Amygdala (tissue), 56 donors: ENCODE measurements around the gene ARSK.

Experiments
- DNase-seq, 56 donors: peaks; one replicate each; lab custom pipeline; 2025; lab: John Stamatoyannopoulos, UW

Gene ARSK

DNA sequence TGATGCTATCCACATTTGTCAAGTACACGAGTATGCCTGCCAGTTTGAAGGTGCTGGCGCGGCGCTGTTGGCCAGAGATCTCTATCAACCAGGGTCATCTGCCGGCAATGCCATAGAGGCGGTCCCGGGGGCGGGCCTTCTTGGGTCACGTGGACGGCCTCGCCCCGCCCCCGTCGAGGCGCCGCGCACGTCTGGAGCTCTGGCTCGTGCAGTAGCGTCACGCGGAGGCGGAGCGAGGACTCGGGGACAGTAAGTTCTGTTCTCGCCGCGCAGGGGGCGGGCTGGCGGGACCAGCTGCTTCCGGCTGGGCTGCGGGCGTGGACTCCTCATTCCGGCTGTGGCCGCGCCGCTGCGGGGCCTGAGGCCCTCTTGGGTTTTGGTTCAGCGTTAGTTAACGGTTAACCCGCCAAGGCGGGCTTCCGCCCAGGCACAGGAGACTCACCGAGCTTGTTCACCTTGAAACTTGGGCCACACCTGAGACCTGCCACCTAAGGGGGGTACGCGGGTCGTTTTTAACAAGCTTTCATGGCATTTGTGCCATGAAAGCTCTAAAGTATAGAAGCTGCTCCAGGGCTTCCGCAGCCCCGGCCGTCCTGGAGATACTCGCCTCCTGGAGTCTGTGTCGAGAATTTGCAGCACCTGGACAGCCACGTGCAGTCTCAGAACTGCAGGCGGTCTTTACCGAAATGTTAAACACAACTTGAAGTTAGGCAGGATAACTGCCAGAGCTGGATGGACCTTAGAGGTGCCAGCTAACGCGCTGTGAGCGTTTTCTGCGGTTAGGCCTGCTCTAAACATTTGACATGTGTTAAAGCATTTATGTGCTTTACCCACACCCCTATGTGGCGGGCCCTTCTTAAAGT lies 91.9 kb downstream of the ARSK start, which contains the start of gene RFESD:
Gene RFESD (plus strand): TSS at position 209 of the 863 bp plus-strand sequence. CDS start 5,495 bp downstream, outside the sequence.
- DNase-seq = peak; percentile 70 to 98 (median 93)

DNA sequence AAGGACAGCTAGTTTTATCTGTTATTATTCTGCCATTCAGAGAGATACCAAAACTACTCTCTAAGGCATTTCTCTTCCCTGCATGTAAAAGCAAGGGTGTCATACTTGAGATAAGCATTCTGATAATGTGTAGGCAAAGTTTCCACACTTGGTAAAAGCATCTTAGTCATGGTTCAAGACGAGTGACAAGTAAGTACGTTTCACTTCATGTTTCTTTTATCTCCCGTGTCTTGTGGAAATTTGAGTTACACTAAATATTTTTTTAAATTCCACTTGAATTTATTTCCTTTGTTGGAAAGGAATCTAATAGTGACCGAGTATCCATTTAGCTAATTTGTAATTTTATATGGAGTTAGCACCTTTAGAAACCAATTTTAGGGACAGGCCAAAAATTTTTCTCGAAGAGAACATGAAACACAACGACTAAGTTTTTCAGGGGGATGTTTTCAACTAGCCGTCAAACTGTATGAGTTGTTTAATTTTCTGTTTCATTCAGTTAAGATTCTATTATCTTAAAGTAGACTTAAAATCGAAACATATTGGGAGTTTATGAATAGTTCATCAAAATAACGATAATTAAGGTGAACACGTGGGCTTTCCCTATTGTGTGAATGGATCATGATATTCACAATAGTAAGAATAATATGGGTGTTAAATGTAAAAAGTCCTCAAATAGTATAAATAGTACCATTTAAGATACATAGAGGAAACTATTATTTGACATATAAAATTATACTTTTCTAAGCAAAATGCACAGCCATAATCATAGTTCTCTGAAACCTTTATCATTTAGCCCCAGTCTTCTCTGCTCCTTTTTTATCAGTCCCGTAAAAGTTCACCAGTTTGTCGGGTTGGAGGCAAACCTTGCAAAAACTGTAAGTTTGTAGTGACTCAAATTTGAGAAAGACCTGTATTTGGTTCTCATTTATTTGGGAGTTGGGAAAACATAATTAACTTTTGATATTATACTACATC lies 93.3 kb downstream of the ARSK start:
- DNase-seq = no peak

DNA sequence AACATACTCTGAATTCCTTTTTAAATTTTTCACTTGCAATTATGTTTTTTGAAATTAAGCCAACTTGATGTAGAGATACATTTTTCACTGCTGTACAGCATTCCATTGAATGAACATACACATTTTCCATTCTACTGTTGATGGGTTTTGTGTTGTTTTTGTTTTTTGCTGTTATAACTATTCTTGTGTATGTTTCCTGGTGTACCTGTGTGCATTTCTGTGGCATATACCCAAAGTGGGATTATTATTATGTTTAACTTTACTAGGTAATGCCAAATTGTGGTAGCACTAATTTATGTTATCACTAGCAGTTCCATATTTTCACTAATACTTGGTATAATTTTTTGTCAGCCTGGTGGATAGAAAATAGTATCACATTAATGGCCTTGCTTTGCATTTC lies 94.4 kb downstream of the ARSK start:
- no peak for DNase-seq

DNA sequence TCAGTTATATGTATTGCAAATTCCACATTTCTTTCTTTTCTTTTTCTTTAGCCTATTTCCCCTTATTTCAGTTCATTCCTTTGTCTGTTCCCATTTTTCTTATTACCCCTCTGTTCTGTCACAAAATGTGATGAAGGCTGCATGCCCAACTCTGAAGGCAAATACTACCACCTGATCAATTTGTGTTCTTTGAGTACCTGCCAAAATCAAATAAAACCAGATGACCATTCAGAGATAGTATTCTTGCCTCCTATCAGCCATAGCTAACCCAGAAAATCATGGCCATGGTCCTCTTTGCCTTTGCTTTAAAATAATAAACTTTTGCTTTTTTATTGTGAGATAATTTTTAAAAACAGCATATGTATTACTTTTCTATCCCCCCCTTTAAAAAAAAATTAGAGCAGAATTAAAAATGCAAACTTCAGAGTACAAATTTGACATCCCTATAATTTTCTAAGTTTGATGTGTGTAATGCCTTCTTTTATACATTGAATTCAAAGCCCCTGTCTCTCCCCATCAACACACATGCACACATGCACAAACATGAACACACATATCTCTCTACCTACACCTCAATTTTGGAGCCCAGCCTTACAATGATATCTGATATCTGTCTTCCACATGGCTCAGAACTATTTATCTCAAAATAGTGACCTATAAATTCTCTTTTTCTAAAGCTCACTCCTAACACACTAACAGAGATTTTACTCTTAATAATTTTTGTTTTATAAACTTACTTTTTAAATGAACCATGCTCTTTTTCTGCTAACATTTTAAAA lies 95.1 kb downstream of the ARSK start:
- no peak for DNase-seq

DNA sequence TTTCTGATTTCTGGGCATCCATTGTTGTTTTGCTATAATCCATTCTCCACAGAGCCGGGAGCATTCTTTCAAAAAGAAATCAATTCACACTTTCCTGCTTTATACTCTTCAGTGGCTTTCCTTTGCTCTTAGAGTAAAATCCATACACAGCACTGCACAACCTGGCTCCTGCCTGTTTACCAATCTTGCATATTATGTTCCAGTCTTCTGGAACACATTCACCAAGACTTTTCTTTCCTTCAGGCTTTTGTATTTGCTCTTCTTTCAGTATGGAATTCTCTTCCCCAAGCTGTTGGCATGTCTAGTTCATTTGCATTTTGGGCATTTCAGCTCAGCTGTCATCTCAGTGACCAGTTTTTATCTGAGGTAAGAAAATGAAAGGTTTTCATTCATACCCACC lies 97.9 kb downstream of the ARSK start:
- no peak for DNase-seq

DNA sequence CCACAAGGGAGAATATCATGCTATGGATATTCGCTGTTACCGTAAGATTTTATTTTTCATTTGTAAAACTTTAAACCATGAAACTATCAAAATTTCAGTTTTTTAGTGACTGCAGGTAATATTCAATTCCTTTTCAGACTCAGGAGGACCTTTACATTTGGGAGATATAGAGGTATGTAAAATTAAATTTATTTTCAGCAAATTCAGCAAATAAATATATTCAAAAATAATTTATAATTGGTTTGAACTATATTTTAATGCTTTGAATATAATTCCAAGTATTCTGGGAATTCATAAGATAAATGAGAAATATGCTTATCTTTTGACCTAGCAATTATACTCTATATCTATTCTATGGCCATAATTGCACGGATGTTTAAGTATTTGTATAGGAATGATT lies 99.3 kb downstream of the ARSK start:
- DNase-seq = no peak
